DOHH2 (cell line): ENCODE measurements around the gene CHMP5.

ENCODE experiments used
- H3F3A ChIP-seq: fragments of 200-600 bp; sonication (generic), shearing (Covaris generic); 2 replicates; pipeline ENCODE4 v1.6.0; 2016; ENCODE audit warnings: antibody characterized with exemption, mild to moderate bottlenecking; ENCODE audit not compliant: control insufficient read depth, insufficient read depth
- H3K27ac ChIP-seq: fragments of 200-600 bp; sonication (generic); 2 replicates; pipeline ENCODE4 v1.5.1; 2014; ENCODE audit warnings: low read depth, mild to moderate bottlenecking, low read length, moderate library complexity
- H3K27me3 ChIP-seq: fragments of 200-600 bp; sonication (generic); 2 replicates; pipeline ENCODE4 v1.6.1; 2014; ENCODE audit warnings: mild to moderate bottlenecking, low read length, mixed read lengths; ENCODE audit not compliant: control insufficient read depth
- H3K36me3 ChIP-seq: fragments of 200-600 bp; sonication (generic); 2 replicates; pipeline ENCODE4 v1.6.1; 2014; ENCODE audit warnings: mild to moderate bottlenecking, low read length, moderate library complexity, mixed read lengths; ENCODE audit not compliant: control insufficient read depth
- H3K4me1 ChIP-seq: fragments of 200-600 bp; sonication (generic); 2 replicates; pipeline ENCODE4 v1.6.1; 2014; ENCODE audit warnings: mild to moderate bottlenecking, low read length, mixed read lengths; ENCODE audit not compliant: control insufficient read depth
- H3K4me2 ChIP-seq: fragments of 200-600 bp; sonication (generic); 2 replicates; pipeline ENCODE4 v1.6.0; 2014; ENCODE audit warnings: mild to moderate bottlenecking, low read length, moderate library complexity
- H3K4me3 ChIP-seq: fragments of 200-600 bp; sonication (generic); 2 replicates; pipeline ENCODE4 v1.5.1; 2014; ENCODE audit warnings: mild to moderate bottlenecking, low read length, mixed read lengths
- H3K79me2 ChIP-seq: fragments of 200-600 bp; sonication (generic); 2 replicates; pipeline ENCODE4 v1.6.1; 2014; ENCODE audit warnings: mild to moderate bottlenecking, low read length, mixed read lengths; ENCODE audit not compliant: control insufficient read depth
- H3K9me2 ChIP-seq: fragments of 200-600 bp; sonication (generic); replicated peaks from 2 replicates; pipeline ENCODE4 v1.6.1; 2014; ENCODE audit warnings: mild to moderate bottlenecking, low read length, mixed read lengths; ENCODE audit not compliant: control insufficient read depth
- H3K9me3 ChIP-seq: fragments of 200-600 bp; sonication (generic); 2 replicates; pipeline ENCODE4 v1.6.1; 2014; ENCODE audit warnings: antibody characterized with exemption, low read length, mixed read lengths; ENCODE audit not compliant: control insufficient read depth, insufficient read depth
- H4K20me1 ChIP-seq: fragments of 200-600 bp; sonication (generic); 2 replicates; pipeline ENCODE4 v1.6.0; 2014; ENCODE audit warnings: low read depth, mild to moderate bottlenecking, antibody characterized with exemption, low read length, moderate library complexity; ENCODE audit not compliant: control insufficient read depth, insufficient read depth
- CTCF ChIP-seq: fragments of 200-600 bp; sonication (generic); IDR thresholded peaks from one replicate; pipeline ENCODE4 v1.5.1; 2014; ENCODE audit warnings: antibody characterized with exemption, mild to moderate bottlenecking, low read depth, low read length; ENCODE audit not compliant: poor library complexity, severe bottlenecking
- EZH2phosphoT487 ChIP-seq: fragments of 200-600 bp; sonication (generic); IDR thresholded peaks from 2 replicates; pipeline ENCODE4 v1.6.1; 2017; ENCODE audit warnings: borderline replicate concordance, mild to moderate bottlenecking, antibody characterized with exemption, low read length, moderate library complexity, mixed read lengths

The CHMP5 gene

GRCh38 chr9:33290247-33291030 is 25.6 kb downstream of the CHMP5 start, which contains the start of gene NFX1:
NFX1 (plus strand) TSS chr9:33290516; CDS start chr9:33290573, 57 bp downstream.
- Histone ChIP-seq H3K4me1 (peaks cover 62% of the 10 kb centered on the region), H3K9me2 (no peaks in the 10 kb centered on the region), H3F3A (peaks cover 24% of the 10 kb centered on the region), H4K20me1 (no peaks in the 10 kb centered on the region), H3K4me2 (peak within 1 kb of the TSS; percentile 70), H3K4me3 (peak within 1 kb of the TSS; percentile 99), H3K9me3 (no peaks in the 10 kb centered on the region), H3K79me2 (peaks cover 55% of the 10 kb centered on the region), H3K27me3 (no peaks in the 10 kb centered on the region), H3K27ac (peak within 1 kb of the TSS; percentile 99), H3K36me3 (peaks cover 52% of the 10 kb centered on the region)
- TF ChIP-seq EZH2phosphoT487 = no peak
- no peak for TF ChIP-seq CTCF

GRCh38 chr9:33291031-33291397 is 26.2 kb downstream of the CHMP5 start:
- H3K4me1 ChIP-seq = peaks cover 68% of the 10 kb centered on the region
- TF ChIP-seq CTCF = peak; percentile 28
- no peak for TF ChIP-seq EZH2phosphoT487

GRCh38 chr9:33291901-33292300 is 27.1 kb downstream of the CHMP5 start:
- Histone ChIP-seq H3F3A (peaks cover 38% of the 10 kb centered on the region), H3K9me3 (no peaks in the 10 kb centered on the region), H3K4me3 (peak overlapping the region; percentile 99), H3K9me2 (no peaks in the 10 kb centered on the region), H3K4me1 (peaks cover 74% of the 10 kb centered on the region), H3K79me2 (peaks cover 69% of the 10 kb centered on the region), H4K20me1 (no peaks in the 10 kb centered on the region), H3K36me3 (peaks cover 67% of the 10 kb centered on the region), H3K27ac (peak overlapping the region; percentile 19; the same call in 1 of the 2 replicates), H3K27me3 (no peaks in the 10 kb centered on the region), H3K4me2 (peak overlapping the region; percentile 70)
- no peak for TF ChIP-seq EZH2phosphoT487
- no peak for TF ChIP-seq CTCF

More at GRCh38 chr9:33291031-33291397, 26.2 kb downstream of the CHMP5 start:
- peak overlapping the region; percentile 99 for H3K27ac ChIP-seq
- H3K27me3 ChIP-seq = no peaks in the 10 kb centered on the region
- H3K79me2 ChIP-seq = peaks cover 60% of the 10 kb centered on the region
- peaks cover 58% of the 10 kb centered on the region for H3K36me3 ChIP-seq
- H3F3A ChIP-seq = peaks cover 29% of the 10 kb centered on the region
- H3K9me2 ChIP-seq = no peaks in the 10 kb centered on the region
- H3K4me2 ChIP-seq = peak overlapping the region; percentile 70
- no peaks in the 10 kb centered on the region for H3K9me3 ChIP-seq
- no peaks in the 10 kb centered on the region for H4K20me1 ChIP-seq
- H3K4me3 ChIP-seq = peak overlapping the region; percentile 99
